Loucy (cell line): ENCODE measurements around the gene BLCAP.

Experiments used
- CTCF ChIP-seq: fragments of 200-600 bp; sonication (generic); conservative IDR thresholded peaks from 2 replicates; pipeline ENCODE4 v1.5.1; 2014; ENCODE audit warnings: mild to moderate bottlenecking, antibody characterized with exemption, low read length
- EZH2phosphoT487 ChIP-seq: fragments of 200-600 bp; IDR thresholded peaks from 2 replicates; pipeline ENCODE4 v1.6.1; 2018; ENCODE audit warnings: antibody characterized with exemption, mild to moderate bottlenecking, moderate library complexity, borderline replicate concordance

GRCh38 chr20:37565134-37565811 is 37.6 kb upstream of the BLCAP start:
- no peak for TF ChIP-seq CTCF
- TF ChIP-seq EZH2phosphoT487: no peak
